ENCODE measurements around the gene JMJD6. TPM values are rescaled to one million over a fixed set of nuclear protein-coding genes. Genes with fewer than 3 reads are reported as not detected.

The JMJD6 gene
- total and polyA plus RNA-seq, 2 donors from 2014 or later: 23.6 to 34.3 TPM

DNA sequence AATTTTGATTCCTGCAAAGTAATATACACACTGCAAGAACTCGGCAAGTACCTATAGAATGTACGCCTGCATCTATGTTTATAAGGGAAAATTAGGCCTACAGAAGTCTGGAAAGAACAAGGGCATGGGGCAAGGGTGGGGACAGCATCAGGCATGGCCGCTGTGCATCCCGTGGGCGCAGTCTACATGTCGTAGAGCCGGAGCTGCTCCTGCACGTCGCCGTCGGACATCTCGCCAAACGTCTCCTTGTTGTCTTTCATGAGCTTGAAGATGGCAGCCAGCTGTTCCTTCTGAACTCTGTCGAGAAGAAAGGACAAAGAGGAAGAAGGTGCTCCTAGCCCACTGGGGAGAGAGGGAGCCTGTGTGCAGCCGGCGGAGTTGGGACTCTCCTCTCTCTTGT is 49.0 kb downstream of the JMJD6 start:
- TF ChIP-seq, protein P1, sequence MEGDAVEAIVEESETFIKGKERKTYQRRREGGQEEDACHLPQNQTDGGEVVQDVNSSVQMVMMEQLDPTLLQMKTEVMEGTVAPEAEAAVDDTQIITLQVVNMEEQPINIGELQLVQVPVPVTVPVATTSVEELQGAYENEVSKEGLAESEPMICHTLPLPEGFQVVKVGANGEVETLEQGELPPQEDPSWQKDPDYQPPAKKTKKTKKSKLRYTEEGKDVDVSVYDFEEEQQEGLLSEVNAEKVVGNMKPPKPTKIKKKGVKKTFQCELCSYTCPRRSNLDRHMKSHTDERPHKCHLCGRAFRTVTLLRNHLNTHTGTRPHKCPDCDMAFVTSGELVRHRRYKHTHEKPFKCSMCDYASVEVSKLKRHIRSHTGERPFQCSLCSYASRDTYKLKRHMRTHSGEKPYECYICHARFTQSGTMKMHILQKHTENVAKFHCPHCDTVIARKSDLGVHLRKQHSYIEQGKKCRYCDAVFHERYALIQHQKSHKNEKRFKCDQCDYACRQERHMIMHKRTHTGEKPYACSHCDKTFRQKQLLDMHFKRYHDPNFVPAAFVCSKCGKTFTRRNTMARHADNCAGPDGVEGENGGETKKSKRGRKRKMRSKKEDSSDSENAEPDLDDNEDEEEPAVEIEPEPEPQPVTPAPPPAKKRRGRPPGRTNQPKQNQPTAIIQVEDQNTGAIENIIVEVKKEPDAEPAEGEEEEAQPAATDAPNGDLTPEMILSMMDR (IDR thresholded peaks at IDR 0.05; ENCODE audit: borderline replicate concordance, extremely low read depth, insufficient read depth): no peak
- intact Hi-C loops (cut with DNase I): no loop called here
- no peak for FAIRE-seq
- peaks cover 0 to 4% (median 4%) of the 10 kb centered on the region in 3 donors for H3K4me1 ChIP-seq (ENCODE audit: control insufficient read depth in 2 of 3, insufficient read depth in 2 of 3, low read depth in 1 of 3, low read length in 3 of 3)
- peak in 1 of 5 donors; percentile 54 for DNase-seq
- H3K36me3 ChIP-seq (ENCODE audit: control insufficient read depth in 2 of 3, insufficient read depth in 3 of 3, low read length in 3 of 3): peaks cover 0 to 4% (median 0%) of the 10 kb centered on the region in 3 donors
- H3K9ac ChIP-seq (ENCODE audit: low read length in 3 of 3): no peak overlapping the region
- H3K27ac ChIP-seq (ENCODE audit: low read depth in 2 of 2, low read length in 2 of 2): no peak overlapping the region
- no peak overlapping the region for H3K4me3 ChIP-seq (ENCODE audit: low read length in 3 of 3)
- no peaks in the 10 kb centered on the region for H3K9me3 ChIP-seq (ENCODE audit: control insufficient read depth in 2 of 3, insufficient read depth in 1 of 3, low read length in 3 of 3)
- H3K27me3 ChIP-seq (ENCODE audit: control insufficient read depth, insufficient read depth, low read length): no peaks in the 10 kb centered on the region

DNA sequence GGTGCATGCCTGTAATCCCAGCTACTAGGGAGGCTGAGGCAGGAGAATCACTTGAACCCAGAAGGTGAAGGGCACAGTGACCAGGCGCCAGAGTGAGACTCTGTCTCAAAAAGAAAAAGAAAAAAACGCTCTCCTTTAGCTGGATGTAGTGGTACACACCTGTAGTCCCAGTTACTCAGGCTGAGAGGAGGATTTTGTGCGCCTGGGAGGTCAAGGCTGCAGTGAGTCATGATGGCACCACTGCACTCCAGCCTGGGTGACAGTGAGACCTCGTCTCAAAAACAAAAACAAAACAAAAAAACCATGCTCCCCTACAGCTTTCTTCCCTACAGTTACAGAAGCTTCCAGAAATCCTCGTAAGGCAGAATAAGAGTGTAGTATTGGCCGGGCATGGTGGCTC is 49.8 kb downstream of the JMJD6 start:
- no peak for DNase-seq

DNA sequence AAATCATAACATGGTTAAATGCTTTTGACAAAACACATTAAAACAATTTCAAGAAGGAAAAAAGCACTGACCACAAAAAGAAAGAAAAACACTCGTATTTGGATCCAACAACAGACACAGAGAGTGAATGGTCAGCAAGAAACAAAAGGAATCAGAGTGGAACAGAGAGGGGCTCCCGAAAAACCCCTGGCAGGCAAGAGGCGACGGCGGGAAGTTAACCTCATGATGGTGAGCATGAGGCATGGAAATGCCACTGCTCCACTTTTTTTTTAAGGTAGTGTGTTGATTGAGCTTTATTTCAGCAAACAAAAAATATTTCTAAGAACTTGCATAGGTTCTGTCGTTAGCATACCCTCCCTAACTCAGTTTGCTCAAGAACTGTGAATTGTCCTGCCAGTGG is 50.8 kb downstream of the JMJD6 start:
- TF ChIP-seq, protein P1 (IDR thresholded peaks at IDR 0.05; ENCODE audit: borderline replicate concordance, extremely low read depth, insufficient read depth): no peak
- FAIRE-seq (no peak), DNase-seq (peak in 1 of 5 donors; percentile 40)
- Histone ChIP-seq H3K4me3 (ENCODE audit: low read length in 3 of 3) (no peak overlapping the region), H3K36me3 (ENCODE audit: control insufficient read depth in 2 of 3, insufficient read depth in 3 of 3, low read length in 3 of 3) (no peaks in the 10 kb centered on the region), H3K27me3 (ENCODE audit: control insufficient read depth, insufficient read depth, low read length) (no peaks in the 10 kb centered on the region), H3K9me3 (ENCODE audit: control insufficient read depth in 2 of 3, insufficient read depth in 1 of 3, low read length in 3 of 3) (no peaks in the 10 kb centered on the region), H3K27ac (ENCODE audit: low read depth in 2 of 2, low read length in 2 of 2) (no peak overlapping the region), H3K4me1 (ENCODE audit: control insufficient read depth in 2 of 3, insufficient read depth in 2 of 3, low read depth in 1 of 3, low read length in 3 of 3) (peaks cover 3 to 13% (median 8%) of the 10 kb centered on the region in 3 donors), H3K9ac (ENCODE audit: low read length in 3 of 3) (no peak overlapping the region)
- intact Hi-C loops (cut with DNase I): no loop called here

More for the DNA sequence above, 49.8 kb downstream of the JMJD6 start:
- Histone ChIP-seq H3K9me3 (ENCODE audit: control insufficient read depth in 2 of 3, insufficient read depth in 1 of 3, low read length in 3 of 3) (no peaks in the 10 kb centered on the region), H3K4me3 (ENCODE audit: low read length in 3 of 3) (no peak overlapping the region), H3K27me3 (ENCODE audit: control insufficient read depth, insufficient read depth, low read length) (no peaks in the 10 kb centered on the region), H3K9ac (ENCODE audit: low read length in 3 of 3) (no peak overlapping the region), H3K4me1 (ENCODE audit: control insufficient read depth in 2 of 3, insufficient read depth in 2 of 3, low read depth in 1 of 3, low read length in 3 of 3) (peaks cover 0 to 6% (median 5%) of the 10 kb centered on the region in 3 donors), H3K36me3 (ENCODE audit: control insufficient read depth in 2 of 3, insufficient read depth in 3 of 3, low read length in 3 of 3) (no peaks in the 10 kb centered on the region), H3K27ac (ENCODE audit: low read depth in 2 of 2, low read length in 2 of 2) (no peak overlapping the region)
- no peak for FAIRE-seq
- intact Hi-C loops (cut with DNase I): no loop called here
- TF ChIP-seq, protein P1 (IDR thresholded peaks at IDR 0.05; ENCODE audit: borderline replicate concordance, extremely low read depth, insufficient read depth): no peak

DNA sequence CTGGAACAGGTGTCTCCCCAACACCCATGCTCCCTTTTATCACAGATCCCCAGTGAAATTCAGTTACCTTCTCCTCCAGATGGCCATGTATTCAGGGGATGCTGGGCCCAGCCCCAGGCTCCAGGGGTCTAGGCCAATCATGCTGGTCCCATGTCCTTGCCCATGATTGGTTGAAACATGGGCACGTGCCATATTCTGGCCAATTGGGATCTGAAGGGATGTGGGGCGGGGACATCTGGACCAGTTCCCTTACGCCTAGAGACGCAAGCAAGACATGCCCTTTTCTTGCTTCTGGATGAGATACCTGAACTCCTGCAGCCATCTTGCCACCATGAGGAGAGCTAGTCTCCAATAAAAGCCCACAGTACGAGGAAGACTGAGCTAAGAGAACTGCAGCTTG is 51.8 kb downstream of the JMJD6 start:
- Histone ChIP-seq H3K27me3 (ENCODE audit: control insufficient read depth, insufficient read depth, low read length) (no peaks in the 10 kb centered on the region), H3K27ac (ENCODE audit: low read depth in 2 of 2, low read length in 2 of 2) (no peak overlapping the region), H3K4me1 (ENCODE audit: control insufficient read depth in 2 of 3, insufficient read depth in 2 of 3, low read depth in 1 of 3, low read length in 3 of 3) (peaks cover 3 to 13% (median 11%) of the 10 kb centered on the region in 3 donors), H3K36me3 (ENCODE audit: control insufficient read depth in 2 of 3, insufficient read depth in 3 of 3, low read length in 3 of 3) (no peaks in the 10 kb centered on the region), H3K9ac (ENCODE audit: low read length in 3 of 3) (no peak overlapping the region), H3K4me3 (ENCODE audit: low read length in 3 of 3) (no peak overlapping the region), H3K9me3 (ENCODE audit: control insufficient read depth in 2 of 3, insufficient read depth in 1 of 3, low read length in 3 of 3) (no peaks in the 10 kb centered on the region)
- DNase-seq (no peak), FAIRE-seq (no peak)
- TF ChIP-seq, protein P1 (IDR thresholded peaks at IDR 0.05; ENCODE audit: borderline replicate concordance, extremely low read depth, insufficient read depth): no peak
- intact Hi-C loops (cut with DNase I): no loop called here
